Germinal center (tissue), 1 donor: ENCODE results near the gene KRT72.

Experiments used
- DNase-seq: peaks from one replicate; pipeline ENCODE4 v3.0.0; 2012; ENCODE audit warnings: mixed read lengths, low spot score

KRT72 gene

DNA sequence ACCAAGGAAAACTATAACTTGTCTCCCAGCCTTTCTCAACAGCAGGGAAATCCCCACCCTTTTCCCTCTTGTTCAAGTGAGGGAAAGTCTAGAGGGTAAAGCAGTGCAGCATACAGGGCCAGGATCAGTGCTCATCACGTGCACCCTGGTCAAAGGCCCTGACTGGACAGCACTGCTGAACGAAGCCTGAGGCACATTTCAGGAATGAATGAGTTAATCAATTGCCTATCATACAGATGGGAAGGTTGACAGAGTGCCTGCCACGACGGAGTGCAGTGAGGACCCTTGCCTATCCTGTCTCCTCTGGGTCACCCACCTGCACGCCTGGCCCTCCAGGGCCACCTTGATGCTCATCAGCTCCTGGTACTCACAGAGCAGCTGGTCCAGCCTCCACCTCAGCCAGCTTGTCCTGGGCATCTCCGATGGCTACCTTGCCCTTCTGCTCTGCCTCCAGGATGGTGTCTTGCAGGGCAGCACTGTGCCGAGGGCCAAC lies 28.8 kb upstream of the KRT72 start:
- no peak for DNase-seq

DNA sequence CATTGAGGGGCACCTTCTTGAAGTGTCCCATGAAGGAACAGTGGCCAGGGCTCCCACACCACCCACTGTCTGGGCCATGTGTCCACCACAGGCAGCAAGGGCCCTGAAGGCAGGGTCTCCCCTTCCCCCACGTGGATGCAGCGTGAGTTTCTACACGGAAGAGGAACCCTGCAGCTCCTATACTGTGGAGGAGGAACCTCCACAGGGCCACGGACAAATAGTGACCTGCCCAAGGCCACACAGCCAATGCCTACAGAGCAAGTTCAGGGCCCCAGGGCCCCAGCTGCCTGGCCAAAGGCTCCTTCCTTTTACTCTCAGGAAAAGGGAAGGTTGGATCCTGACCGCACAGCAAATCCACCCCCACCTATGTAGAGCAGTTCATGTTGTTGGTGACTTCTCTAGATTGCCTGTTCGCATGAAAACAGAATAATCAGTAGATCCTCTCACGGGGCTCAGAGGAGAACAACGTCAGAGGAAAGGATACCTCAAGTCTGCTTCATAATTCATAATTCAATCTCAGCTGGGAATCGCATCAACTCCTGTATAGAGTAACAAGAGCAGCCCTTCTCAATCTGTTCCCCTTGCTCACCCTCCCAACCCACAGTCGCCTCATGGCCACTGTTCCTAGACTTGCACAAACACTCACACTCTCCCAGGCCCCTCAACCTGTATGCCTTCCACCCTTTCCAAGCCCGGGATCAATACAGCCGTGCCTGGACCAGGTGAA lies 28.2 kb upstream of the KRT72 start:
- no peak for DNase-seq

DNA sequence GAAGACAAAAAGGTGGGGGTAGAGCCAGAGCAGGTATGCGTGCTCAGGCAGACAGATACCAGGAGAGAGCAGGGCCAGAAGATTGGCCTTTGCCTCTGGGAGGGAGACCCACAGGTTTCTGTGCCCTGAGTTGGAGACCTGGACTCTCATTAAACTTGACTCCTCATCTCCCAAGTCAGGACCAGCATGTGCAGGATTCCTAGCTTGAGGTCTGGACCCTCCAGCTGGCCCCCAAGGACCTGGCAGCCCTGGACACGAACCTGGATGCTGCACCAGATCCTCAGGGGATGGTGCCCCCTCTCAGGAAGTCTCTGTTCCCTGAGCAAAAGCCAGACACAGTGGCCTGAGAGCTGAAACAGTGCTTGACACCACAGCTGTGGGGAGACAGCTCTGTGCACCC lies 27.6 kb upstream of the KRT72 start:
- no peak for DNase-seq

DNA sequence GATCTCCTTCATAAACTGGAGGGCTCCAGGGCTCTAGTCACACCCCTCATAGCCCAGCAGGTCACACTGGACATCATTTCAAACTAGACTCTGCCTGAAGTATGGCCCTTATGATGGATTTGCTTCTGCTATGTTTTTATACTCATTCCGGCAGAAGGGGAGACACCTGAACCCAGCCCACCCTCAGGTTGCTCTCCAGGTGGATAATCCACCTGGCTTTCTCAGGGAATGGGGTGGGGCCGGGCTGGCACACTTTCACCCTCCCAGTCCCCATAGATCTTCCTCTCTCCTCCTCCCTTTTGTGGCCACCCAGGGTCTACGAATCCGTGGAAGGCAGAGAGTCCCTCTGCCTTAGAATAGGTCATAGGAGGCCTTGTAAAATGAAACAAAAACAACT lies 26.8 kb upstream of the KRT72 start:
- no peak for DNase-seq

DNA sequence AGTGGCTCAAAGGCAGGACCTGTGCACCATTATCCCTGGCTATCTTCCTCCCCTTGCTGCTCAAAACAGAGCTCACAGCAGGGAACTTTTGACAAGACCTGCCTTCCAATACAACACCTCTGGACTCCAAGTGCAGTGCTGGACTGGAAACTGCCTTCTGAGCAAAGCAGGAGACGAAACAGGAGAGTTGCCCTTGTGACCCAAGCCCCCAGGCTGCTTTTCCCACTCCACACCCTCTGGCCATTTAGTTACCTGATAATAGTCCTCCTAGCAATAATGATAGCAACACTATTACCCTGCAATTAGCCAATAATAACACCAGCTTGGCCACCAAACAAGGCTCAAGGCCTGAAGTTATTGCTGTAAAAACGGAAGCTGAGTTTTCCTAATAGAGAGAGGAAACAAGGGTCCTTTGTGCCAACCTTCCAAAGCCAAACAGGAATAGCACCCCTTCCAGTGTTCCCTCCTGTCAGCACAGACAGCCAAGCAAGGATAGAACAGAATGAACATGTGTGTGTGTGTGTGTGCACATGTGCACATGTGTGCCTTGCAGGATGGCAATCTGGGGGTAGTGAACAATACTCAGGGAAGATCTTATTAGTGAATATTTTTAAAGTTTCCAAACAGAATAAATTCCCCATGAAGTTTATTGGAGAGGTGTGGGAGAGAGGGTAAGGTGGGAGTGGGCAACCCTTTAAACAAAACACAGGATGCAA lies 26.3 kb upstream of the KRT72 start:
- no peak for DNase-seq

DNA sequence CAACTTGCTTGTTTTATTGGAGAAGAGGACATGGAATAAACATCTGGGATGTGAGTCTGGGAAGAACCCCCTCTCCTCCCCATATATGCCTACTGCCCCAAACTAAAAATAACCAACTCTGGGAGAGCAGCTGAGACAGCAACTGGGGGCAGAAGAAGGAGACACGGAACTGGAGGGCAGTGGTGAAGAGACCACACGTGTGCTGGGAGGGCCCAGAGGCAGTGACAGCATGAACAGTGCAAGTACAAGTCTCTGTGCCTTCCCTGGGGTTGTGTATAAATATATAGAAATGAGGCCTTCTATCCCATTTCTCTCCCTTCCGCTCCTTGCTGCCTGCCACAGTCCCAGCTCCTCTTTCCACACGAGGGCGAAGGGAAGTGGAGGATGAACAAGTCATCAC lies 21.1 kb upstream of the KRT72 start:
- no peak for DNase-seq

DNA sequence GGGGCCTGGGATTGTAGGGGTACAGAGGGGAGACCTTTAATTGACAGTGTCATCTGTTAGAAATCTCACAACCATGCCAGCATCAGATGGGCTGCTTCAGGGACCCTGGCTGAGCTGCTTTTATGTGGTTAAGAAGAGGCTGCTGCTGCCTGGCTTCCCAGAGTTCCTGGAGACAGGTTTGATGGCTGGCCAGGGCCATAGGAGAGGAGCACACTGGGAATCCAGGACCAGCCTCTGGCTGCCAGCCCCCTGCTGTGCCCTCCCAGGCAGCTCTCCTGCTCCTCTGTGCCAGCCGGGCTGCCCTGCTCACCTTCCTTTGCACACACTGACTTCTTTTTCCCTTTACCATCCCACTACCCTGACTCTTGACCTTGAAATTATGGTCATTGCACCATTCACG lies 17.6 kb upstream of the KRT72 start:
- DNase-seq: no peak

DNA sequence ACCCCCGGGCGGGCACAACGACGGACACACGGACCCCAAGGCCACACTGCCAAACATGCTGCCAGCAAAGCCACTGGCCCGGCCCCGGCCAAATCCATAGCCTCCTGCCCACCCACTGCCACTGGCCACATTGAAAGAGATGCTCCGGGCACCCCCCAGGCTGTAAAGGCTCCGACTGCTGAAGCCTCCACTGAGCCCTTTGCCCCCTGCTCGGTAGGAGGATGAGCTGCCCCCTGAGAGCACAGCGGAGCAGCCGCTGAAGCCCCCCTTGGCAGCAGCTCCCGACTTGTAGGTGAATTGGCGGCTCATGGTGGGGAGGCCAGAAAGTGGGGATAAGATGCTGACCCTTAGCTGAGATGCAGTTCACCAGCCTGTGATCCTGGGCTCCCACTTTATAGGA lies 17.0 kb upstream of the KRT72 start, which contains the start of gene KRT73:
Gene KRT73, minus strand, starts transcription at position 344 of the 400 bp plus-strand sequence. Its CDS starts 35 bp downstream, at position 309.
- DNase-seq: no peak

DNA sequence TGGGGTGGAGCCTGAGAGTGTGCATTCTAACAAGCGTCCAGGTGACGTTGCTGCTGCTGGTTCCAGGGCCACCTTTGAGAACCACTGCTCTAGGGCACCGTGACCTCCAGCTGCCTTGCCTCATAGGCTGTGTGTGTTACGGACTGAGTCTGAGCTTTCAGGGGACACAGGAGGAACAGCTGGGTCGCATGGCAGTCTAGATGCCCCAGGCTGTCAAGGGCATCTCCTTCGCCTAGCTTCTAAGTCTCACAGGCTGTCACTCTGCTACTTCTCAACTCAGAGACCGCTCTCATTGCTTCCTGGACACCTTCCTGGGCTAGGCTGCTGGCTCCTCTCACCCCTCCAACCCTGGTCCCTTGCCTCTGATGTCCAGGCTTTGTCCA lies 16.1 kb upstream of the KRT72 start:
- no peak for DNase-seq

DNA sequence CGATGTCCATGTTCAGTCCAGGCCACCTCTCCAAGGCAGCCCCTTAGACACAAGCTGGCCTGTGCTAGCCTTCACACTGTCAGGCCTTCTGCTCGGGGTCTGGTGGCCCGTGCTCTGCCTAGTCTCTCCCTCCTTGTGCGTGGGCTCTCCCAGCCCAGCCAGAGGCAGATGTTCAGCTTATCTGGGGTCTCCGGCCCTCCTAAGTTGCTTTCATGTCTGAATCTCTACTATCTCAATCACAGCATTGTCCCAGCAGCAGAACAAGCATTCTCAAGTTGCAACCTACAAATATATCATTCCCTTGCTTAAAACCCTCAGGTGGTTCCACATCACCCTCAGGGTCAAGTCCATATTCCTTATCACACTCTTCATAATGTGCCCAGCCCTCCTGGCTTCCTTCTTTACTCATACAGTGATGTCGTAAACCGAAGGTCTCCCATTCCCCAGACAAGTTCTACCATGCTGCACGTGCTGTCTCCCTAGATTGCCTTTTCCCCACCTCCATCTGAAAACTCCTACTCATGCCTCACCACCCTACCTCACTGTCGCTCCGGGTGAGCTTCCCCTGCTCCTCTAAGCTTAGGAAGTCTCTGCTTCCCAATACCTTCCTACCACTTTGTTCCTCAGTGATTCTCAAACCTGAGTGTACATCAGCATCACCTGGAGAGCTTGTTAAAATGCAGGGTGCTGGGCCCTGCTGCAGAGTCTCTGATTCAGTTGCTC lies 15.6 kb upstream of the KRT72 start:
- no peak for DNase-seq

DNA sequence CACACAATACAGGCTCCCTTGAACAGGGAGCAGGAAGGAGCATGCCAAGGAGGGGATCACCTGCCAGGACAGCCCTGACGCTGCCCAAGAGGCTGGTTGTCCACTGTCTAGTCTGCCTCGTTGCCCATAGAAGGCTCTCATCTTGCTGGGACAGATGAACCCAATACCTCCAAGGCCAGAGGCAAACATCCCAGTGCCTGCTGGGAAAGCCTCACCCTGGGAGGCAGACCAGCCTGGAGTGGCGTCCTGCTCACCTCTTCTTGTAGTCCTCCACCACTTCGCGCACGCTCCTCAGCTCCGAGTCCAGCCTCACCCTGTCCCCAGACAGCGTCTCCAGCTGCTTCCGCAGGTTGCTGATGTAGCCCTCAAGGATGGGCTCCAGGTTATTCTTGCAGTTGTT lies 14.6 kb upstream of the KRT72 start:
- DNase-seq: no peak

DNA sequence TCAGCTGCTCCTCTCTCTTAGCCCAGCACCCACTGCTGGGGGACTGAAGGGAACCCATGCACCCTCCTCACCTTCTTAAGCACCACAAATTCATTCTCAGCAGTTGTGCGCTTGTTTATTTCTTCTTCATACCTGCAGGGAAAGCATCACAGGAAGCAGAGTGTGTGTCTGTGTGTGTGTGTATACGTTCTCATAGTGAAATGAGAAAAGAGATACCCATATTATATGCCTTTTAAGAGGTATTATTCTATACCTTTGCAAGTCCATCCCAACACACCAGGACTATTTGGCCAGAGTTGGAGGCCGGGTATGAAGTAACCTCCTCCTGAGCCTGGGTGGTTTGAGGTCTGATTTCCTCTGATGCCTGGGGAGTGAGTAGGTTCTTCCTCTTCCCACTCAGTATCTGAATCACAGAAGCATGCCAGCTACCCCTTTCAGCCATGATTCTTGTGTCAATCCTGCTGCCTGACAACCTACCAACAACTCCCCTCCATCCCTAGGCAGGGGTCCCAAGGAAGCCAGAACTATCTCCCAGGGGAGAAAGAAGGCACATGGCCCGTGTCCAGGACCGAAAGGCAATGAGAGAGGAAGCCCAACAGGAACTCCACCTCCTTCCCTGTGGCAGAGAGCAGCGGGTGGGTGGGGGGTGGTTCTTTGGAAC lies 14.1 kb upstream of the KRT72 start:
- DNase-seq: no peak

DNA sequence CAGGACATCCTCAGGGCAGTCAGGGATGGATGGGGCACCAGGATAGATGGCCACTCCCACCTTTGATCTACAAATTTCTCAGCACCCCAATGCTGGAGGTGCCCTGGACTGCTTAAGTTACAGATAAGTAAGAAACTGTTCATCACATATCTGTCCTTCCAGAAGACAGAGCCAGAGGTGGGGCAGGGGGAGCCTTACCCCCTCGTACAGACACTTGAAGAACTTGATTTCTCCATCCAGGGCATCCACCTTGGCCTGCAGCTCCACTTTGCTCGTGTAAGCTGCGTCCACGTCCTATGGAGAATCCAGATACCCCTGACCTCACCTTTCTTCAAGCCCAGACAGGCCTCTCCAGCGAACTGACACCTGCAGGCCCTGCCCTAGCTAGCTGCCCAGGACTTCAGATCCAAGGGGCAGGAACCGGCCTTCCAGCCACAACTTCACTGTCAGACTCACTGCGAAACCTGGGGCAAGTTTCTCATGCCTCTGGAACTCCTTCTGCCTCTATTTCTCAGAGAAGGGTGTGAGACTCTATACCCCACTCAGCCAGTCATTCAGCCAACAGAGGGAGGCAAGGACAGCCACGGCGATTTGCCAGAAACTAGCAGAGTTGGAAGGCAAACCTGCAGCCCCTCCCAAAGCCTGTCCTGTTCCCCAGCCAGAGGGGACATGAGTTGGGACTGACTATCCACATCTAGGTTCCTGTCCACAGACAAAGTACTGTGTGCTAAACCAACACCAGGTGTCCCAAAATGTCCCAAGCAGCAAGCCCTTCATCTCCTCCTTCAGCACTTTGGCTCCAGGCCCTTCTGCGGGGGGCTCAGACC lies 13.3 kb upstream of the KRT72 start:
- no peak for DNase-seq

DNA sequence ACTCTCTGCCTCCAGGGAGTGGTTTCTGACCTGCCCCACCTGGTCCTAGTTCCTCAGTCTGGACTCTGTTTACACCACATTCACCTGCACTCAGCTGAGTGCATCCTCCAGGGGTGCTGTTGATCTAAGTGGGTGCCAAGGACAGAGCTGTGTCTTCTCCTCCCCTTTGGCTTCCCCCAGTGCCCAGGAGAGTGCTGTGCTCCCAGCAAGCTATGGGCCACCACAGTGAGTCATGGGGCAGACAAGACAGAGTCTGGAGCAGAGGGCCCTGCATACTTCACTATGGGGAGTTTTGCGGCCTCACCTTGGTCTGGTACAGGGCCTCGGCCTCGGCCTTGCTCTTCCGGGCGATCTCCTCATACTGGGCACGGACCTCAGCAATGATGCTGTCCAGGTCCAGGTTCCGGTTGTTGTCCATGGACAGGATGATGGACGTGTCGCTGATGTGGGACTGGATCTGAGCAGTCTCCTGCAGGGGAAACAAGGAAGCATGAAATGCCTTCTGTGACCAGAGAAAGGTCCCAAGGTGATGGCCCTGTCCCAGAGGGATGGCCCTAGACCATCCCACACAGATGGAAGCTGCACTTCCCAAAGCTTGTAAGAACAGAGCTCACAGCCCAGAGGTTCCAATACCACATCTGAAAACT lies 12.2 kb upstream of the KRT72 start:
- DNase-seq: no peak

DNA sequence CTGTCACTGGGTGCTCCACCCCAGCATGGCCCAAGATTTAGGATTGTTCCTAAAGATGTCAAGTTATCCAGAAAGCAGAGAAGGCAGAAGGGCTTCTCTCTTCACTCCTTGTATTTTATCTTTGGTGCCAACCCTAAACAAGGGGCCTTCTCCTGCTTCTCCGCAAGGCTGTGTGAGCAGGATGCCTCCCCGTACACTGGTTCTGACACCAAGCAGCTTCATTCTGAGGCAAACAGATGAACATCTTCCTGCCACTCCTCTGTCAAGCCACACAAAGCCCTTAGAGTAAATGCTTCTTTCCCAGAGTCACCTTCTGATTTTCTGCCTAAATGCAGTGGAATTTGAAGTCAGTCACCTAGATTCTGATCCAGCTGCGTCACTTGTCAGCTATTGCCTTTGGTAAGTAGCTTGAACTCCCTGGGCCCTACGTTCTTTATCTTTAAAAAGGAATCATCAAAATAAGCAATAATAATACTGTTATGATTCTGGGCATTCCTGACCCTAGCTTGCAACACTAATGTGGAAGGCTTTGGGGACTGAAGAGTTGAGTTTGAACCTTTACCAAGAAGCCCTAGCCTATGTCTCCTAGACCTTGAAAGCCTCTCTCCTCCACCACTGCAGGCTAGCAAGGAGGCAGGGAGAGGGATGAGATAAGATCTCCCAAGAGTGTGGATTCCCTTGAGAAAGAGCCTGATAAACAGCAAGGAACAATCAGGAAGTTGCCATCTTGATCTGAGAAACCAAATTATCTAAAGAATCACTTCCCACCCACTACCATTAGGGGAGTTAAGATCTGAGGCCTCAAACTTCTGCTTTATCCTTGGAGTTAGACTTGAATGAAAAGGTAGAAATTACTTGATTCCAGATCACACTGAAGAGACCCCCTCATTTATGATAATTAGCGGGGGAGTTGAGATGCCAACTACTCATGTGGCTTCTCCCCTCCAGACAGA lies 11.4 kb upstream of the KRT72 start:
- DNase-seq: no peak

DNA sequence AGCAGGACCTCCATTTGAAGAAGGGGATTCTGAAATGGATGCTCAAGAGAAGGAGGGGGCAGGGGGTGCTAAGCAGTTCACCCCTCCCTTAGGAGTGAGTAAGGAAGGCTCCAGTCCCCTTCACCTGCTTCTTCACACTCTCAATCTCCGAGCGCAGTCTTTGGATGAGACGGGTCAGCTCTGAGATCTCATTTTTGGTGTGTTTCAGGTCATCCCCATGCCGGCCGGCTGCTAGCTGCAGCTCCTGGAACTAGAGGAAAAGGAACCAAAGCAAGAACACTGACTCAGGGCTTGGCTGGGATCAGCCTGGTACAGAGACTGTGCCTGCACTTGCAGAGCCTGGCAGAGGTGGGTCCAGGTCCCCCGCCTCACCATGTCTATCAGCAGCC lies 9.8 kb upstream of the KRT72 start:
- no peak for DNase-seq

DNA sequence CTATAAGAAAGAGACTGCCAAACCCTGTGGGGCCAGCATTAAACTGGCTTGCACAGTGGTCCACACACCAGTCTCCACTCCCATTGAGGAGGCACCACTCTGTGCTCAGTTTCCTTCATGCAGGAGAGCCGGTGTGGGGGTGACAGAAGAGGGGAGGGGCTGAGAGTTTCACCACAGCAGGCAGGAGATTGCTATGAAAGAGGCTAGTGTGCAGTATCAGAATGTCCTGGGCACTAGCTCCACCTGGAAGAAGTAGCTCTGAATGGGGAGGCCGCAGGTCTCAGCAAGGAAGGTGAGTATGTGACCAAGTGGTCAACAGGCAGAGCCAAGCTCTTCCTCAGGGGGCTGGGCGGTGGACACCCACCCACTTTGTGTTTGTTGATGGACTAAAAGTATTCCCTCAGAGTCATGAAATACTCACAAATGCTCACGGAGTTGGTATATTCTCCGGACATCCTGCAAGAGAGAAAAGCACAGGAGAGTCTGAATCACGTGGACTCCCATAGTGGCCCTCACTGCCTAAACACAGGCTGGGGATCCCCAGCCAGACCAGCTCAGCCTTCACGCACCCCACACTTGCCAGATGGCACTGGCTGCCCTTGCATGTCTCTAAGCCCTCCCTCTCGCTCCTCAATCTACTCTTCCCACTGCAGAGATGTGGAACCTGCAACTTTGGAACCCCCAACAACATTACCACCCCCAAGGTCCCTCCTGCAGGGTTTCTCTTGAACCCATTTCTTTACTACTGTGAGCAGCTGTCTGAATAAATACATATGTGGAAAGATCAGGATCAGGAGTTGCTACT lies 7.8 kb upstream of the KRT72 start:
- DNase-seq: no peak

DNA sequence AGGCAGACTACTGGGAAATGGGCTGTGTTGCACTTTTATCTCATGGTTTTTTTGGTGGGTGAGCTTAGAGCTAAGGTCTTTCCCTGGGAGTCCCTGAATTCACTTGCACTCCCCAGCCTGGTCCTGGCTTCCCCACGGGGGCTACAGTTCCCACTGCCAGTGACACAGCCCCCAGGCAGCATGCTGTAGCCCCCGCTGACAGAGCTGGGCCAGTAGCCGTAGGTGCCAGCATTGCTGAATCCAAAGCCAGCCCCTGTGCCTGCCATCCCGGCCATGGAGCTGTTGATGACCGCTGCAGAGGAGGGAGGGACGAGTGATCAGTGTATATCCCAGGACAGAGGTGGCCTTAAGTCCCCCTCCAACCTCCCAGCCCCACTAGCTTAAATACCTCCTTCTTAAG lies 6.9 kb upstream of the KRT72 start:
- DNase-seq: no peak

DNA sequence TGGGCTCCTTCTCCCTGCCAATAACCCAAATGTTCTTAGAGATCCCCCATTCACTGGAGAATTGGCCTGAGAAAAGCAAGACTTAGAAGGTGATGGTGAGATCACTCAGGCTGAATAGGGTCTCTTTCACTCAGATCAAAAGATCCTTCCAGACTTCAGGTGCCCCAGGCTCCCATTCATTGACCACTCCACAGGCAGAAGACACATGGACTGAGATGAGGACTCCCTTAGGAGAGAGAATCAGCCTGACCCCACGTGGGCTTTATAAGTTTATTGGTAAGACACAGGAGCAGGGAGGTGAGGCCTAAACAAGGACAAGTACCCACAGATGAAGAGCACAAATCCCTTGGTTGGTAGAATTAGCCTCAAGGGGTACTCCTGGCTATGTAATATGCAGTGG lies 6.1 kb upstream of the KRT72 start:
- no peak for DNase-seq
